HepG2 (cell line): ENCODE results near the gene HOXA7. TPM values are rescaled to one million over a fixed set of nuclear protein-coding genes. Genes with fewer than 3 reads are reported as not detected.

Experiments
- ATAC-seq: fragments of 200-7000 bp; cut with Tn5 transposase; 3 replicates; pipeline ENCODE4 v1.9.1; 2020; ENCODE audit warnings: mild to moderate bottlenecking, moderate library complexity
- BruUV-seq: library from RNA; stranded (reverse); fragments of 400-500 nt; replicated peaks from 2 replicates; lab custom pipeline; 2021; lab: Mats Ljungman, UMichigan
- CTCF ChIA-PET: fragments of 300-600 bp; formaldehyde crosslinking; extraction: SDS; loops from one replicate; lab custom pipeline; 2021; ENCODE audit warnings: low total read pairs, inconsistent platforms, low intra/inter-chr PET ratio; lab: Yijun Ruan, JAX
- POLR2A ChIA-PET: fragments of 350-600 bp; sonication (Branson Sonifier 250); formaldehyde crosslinking; loops from one replicate; lab custom pipeline; 2020; ENCODE audit warnings: antibody characterized with exemption, inconsistent platforms; lab: Yijun Ruan, JAX
- DNase-seq: peaks from one replicate; pipeline ENCODE4 v3.0.0-alpha.2; 2015; ENCODE audit warnings: low spot score
- FAIRE-seq: peaks from 3 replicates; lab custom pipeline; 2011; peaks lifted over from hg19 to GRCh38; lab: Jason Lieb, UNC
- H2AFZ ChIP-seq: one replicate; pipeline ENCODE4 v1.6.1; 2011; ENCODE audit warnings: low read length, inconsistent platforms
- H3K27ac ChIP-seq: fragments of 300-600 bp; 3 replicates; pipeline ENCODE4 v1.8.0; 2011; ENCODE audit warnings: mixed run types, mild to moderate bottlenecking, mixed read lengths, low read length, inconsistent platforms; ENCODE audit not compliant: insufficient read depth; ENCODE audit errors: extremely low read length
- H3K27me3 ChIP-seq, 2 experiments: fragments of 200-600 bp in 1 of 2; 2 replicates in 1 of 2; 3 replicates in 1 of 2; pipeline versions ENCODE4 v1.6.0 to v1.8.0; 2011; ENCODE audit warnings: low read length in 2 of 2, mild to moderate bottlenecking in 2 of 2, moderate library complexity in 2 of 2, inconsistent platforms in 1 of 2; ENCODE audit not compliant: insufficient read depth in 2 of 2, control insufficient read depth in 1 of 2
- H3K36me3 ChIP-seq, 2 experiments: fragments of 200-600 bp in 1 of 2; replicated peaks in 1 of 2; 2 replicates in 1 of 2; 3 replicates in 1 of 2; pipeline versions ENCODE4 v1.5.1 to v1.8.0; 2011; ENCODE audit warnings: low read length in 2 of 2, inconsistent platforms in 1 of 2; ENCODE audit not compliant: insufficient read depth in 2 of 2, control insufficient read depth in 1 of 2
- H3K4me1 ChIP-seq: 2 replicates; pipeline ENCODE4 v1.5.1; 2012; ENCODE audit warnings: low read length, inconsistent platforms; ENCODE audit not compliant: insufficient read depth
- H3K4me2 ChIP-seq: 2 replicates; pipeline ENCODE4 v1.6.0; 2011; ENCODE audit warnings: low read depth, low read length, inconsistent platforms
- H3K4me3 ChIP-seq, 3 experiments: fragments of 200-600 bp in 1 of 3; sonication (generic), shearing (Covaris generic) in 1 of 3; replicated peaks in 1 of 3; 2 replicates each; pipeline ENCODE4 v1.5.1; 2011 to 2016; ENCODE audit warnings: low read length in 3 of 3, inconsistent platforms in 2 of 3, low read depth in 2 of 3, mild to moderate bottlenecking in 2 of 3, control low read depth in 1 of 3, mixed read lengths in 1 of 3; ENCODE audit not compliant: insufficient read depth in 1 of 3
- H3K79me2 ChIP-seq: one replicate; pipeline ENCODE4 v1.6.1; 2011; ENCODE audit warnings: low read length, inconsistent platforms; ENCODE audit not compliant: insufficient read depth
- H3K9ac ChIP-seq: 2 replicates; pipeline ENCODE4 v1.6.0; 2011; ENCODE audit warnings: mild to moderate bottlenecking, low read depth, low read length, inconsistent platforms; ENCODE audit not compliant: insufficient read depth
- H3K9me3 ChIP-seq: 2 replicates; pipeline ENCODE4 v1.5.1; 2012; ENCODE audit warnings: mild to moderate bottlenecking, low read length
- H4K20me1 ChIP-seq: 2 replicates; pipeline ENCODE4 v1.6.0; 2011; ENCODE audit warnings: inconsistent platforms, mild to moderate bottlenecking, low read length, moderate library complexity; ENCODE audit not compliant: insufficient read depth
- AGO2 ChIP-seq: fragments of 200-400 bp; formaldehyde crosslinking; optimal IDR thresholded peaks from 2 replicates; pipeline ENCODE3; 2017; ENCODE audit warnings: mild to moderate bottlenecking, low read depth, low read length, moderate library complexity
- GLI4 ChIP-seq: sonication (generic); formaldehyde crosslinking; IDR thresholded peaks from 2 replicates; pipeline ENCODE4 v1.5.1; 2020; ENCODE audit warnings: missing genetic modification reagents, mild to moderate bottlenecking, moderate library complexity, borderline replicate concordance
- HNF4G ChIP-seq, 2 experiments: sonication (generic) in 1 of 2; formaldehyde crosslinking in 1 of 2; IDR thresholded peaks; 2 replicates each; pipeline versions ENCODE4 v1.4.0 to v1.6.1; 2011 to 2020; ENCODE audit warnings: borderline replicate concordance in 2 of 2, low read depth in 2 of 2, mild to moderate bottlenecking in 2 of 2, low read length in 1 of 2, missing genetic modification reagents in 1 of 2, moderate library complexity in 1 of 2
- PAF1 ChIP-seq: IDR thresholded peaks from 2 replicates; pipeline ENCODE4 v1.6.1; 2016; ENCODE audit warnings: missing genetic modification reagents, missing compliant biosample characterization
- PCBP2 ChIP-seq: fragments of 200-400 bp; formaldehyde crosslinking; optimal IDR thresholded peaks from 2 replicates; pipeline ENCODE3; 2018; ENCODE audit warnings: low read length, low read depth; ENCODE audit not compliant: poor library complexity, severe bottlenecking
- RBFOX2 ChIP-seq: fragments of 200-400 bp; formaldehyde crosslinking; IDR thresholded peaks from 2 replicates; pipeline ENCODE4 v1.6.1; 2017; ENCODE audit warnings: low read depth, mild to moderate bottlenecking, low read length
- RBM22 ChIP-seq: fragments of 200-400 bp; formaldehyde crosslinking; optimal IDR thresholded peaks from 2 replicates; pipeline ENCODE3; 2017; ENCODE audit warnings: mild to moderate bottlenecking, low read length, moderate library complexity
- ZSCAN30 ChIP-seq: sonication (generic); formaldehyde crosslinking; IDR thresholded peaks from 2 replicates; pipeline ENCODE4 v1.5.0; 2020; ENCODE audit warnings: mild to moderate bottlenecking, missing genetic modification reagents
- WGBS: methylation state at CpG from one replicate; pipeline ENCODE4 v1.1.6; 2017; ENCODE audit warnings: low lambda C conversion rate; 5-methylcytosine and 5-hydroxymethylcytosine counted together
- in situ Hi-C: cut with HindIII; loops from 2 replicates; pipeline ENCODE4 v1.10.0; 2017; ENCODE audit warnings: low pct_unique_long_range_greater_than_20kb; ENCODE audit not compliant: extremely low pct_ligation_motif_present
- intact Hi-C: fragments of 100-400 bp; cut with micrococcal nuclease; formaldehyde crosslinking; loops from one replicate; pipeline ENCODE4 v1.10.0; 2022; ENCODE audit not compliant: unreplicated experiment
- polyA plus RNA-seq, 8 experiments: library from polyadenylated mRNA; depleted of rRNA in 3 of 8; stranded (reverse) in 7 of 8; unstranded in 1 of 8; fragments of >200 nt; fragmentation: Illumina TruSeq in 4 of 8; extraction: Trizol in 4 of 8; gene quantifications; 2 replicates each; pipeline versions ENCODE4 v1.2.1 to v1.2.3, GENCODE V29; 2011 to 2016; ENCODE audit warnings: low read depth in 4 of 8, missing spikeins in 1 of 8, mixed read lengths in 1 of 8; ENCODE audit not compliant: insufficient read depth in 1 of 8
- total RNA-seq, 5 experiments: library from RNA; depleted of rRNA; stranded (reverse); fragments of >200 nt; fragmentation: Illumina TruSeq; extraction: Trizol; gene quantifications; 2 replicates each; pipeline ENCODE4 v1.2.3, GENCODE V29; 2016; ENCODE audit warnings: low read depth in 1 of 5
- TF ChIP-seq, protein P1 (sequence below): sonication (generic); formaldehyde crosslinking; conservative IDR thresholded peaks from 2 replicates; pipeline ENCODE4 v1.8.0; 2022; ENCODE audit warnings: mild to moderate bottlenecking, moderate library complexity, missing genetic modification reagents
- TF ChIP-seq, protein P2 (sequence below): sonication (generic); formaldehyde crosslinking; IDR thresholded peaks from 2 replicates; pipeline ENCODE4 v1.8.0; 2022; ENCODE audit warnings: mild to moderate bottlenecking, missing genetic modification reagents, moderate library complexity

HOXA7 gene
- total and polyA plus RNA-seq, 2 of the 13 experiments (the other 11 are each of a cell fraction or from before 2014, with no cell fraction given): 0.05 TPM; not detected in 1

DNA sequence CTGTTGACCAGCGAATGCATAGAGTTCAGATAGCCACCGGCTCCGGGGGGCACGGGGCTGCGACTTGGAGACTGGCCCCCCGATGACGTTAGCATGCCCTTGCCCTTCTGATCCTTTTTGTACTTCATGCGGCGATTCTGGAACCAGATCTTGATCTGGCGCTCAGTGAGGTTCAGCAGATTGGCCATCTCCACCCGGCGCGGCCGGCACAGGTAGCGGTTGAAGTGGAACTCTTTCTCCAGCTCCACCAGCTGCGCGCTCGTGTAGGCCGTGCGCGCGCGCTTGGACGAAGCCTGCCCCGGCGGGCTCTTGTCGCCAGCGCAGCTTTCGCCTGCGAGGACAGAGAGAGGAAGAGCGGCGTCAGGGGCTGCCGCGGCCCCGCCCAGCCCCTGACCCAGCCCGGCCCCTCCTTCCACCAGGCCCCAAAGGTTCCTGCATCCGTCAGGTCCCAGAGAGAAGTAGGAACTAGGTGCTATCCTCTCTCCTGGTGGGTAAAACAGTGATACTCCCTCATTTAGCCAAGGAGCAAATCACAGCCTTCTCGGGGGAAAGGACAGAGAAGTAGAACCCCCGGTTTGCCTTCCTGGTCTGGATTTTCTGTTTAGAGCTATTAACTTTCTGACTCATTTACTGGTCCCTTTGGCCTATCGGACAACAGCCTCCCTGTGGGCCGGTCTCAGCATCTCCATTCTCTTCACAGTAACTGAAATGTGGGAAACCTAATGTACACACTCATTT, 47.9 kb downstream of the HOXA7 start:
- ChIA-PET POLR2A (interaction anchor here (1.6 to 3.8 kb wide), 2 partner anchors 12 to 13 kb away, joined by 4 to 55 read pairs; no protein-coding TSS in a partner anchor), CTCF (no interaction called here)
- no peak overlapping the region for H3K4me3 ChIP-seq

DNA sequence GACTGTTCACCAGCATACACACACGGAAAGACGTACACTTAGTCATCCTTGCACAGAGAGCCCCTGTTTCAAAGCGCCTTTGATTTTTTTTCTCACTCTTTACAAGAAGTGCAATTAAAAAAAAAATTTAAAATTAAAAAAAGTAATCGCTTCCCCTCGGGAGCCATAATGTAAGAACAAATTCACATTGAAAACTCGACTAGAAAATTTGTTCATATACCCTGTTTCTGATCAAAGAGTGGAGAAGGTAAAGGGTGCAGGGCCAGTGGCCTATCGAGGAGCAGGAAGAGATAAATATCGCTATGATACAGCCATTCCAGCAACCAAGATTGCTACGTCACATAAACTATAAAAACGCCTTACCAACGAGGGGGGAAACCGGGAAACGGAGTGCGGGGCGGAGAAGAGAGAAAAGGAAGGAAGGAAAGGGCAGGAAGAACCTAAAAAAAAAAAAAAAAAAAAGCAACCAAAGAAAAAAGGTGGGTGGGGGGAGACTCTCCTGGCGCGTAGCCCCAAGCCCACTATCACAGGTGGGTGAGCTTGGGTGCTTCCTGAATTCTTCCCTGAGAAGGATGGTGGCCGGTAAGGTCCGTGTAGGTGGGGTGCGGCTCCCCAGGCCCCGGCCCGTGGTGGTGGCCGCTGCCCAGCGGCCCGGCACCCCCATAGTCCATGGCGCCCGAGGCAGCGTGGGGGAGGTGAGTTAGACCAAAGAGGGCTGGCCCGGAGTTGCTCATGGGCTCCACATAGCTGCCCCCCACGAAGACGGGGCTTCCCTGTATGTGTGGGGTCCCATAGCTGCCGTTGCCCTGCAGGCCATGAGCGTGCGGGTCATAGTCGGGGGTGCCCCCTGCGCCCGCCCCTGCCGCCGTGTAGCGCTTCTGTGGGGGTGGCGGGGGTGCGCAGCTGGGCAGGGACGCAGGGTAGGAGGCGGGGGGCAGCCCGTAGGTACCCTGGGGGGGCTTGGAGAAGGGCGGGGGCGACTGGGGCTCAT, 48.8 kb downstream of the HOXA7 start:
- DNase-seq: no peak
- in situ Hi-C loops: no loop called here

More for the DNA sequence above, 47.9 kb downstream of the HOXA7 start:
- no peaks in the 10 kb centered on the region for H3K27me3 ChIP-seq
- H4K20me1 ChIP-seq: peaks cover 5% of the 10 kb centered on the region; the same call in 1 of the 2 replicates
- FAIRE-seq: no peak
- H3K36me3 ChIP-seq: peaks cover 2 to 7% of the 10 kb centered on the region in 2 experiments; a peak in 2 of 5 replicates
- no peak for TF ChIP-seq HNF4G (IDR thresholded peaks at IDR 0.05; ENCODE audit: borderline replicate concordance, low read depth, low read length)
- TF ChIP-seq HNF4G (CRISPR knock-in tag; IDR thresholded peaks at IDR 0.05; ENCODE audit: borderline replicate concordance, low read depth): no peak
- no peak for TF ChIP-seq PCBP2
- no peak for TF ChIP-seq PAF1 (CRISPR knock-in tag)
- peak; percentile 80 for TF ChIP-seq AGO2
- TF ChIP-seq GLI4: no peak
- H3K4me1 ChIP-seq: peaks cover 12% of the 10 kb centered on the region; the same call in 1 of the 2 replicates
- H3K9ac ChIP-seq: no peak overlapping the region
- H3K4me2 ChIP-seq: no peak overlapping the region
- in situ Hi-C loops (no loop called here), intact Hi-C loops (no loop called here)
- DNase-seq: no peak
- H2AFZ ChIP-seq: no peak overlapping the region
- BruUV-seq: no TSS peak
- H3K9me3 ChIP-seq: no peaks in the 10 kb centered on the region
- H3K79me2 ChIP-seq: peaks cover 8% of the 10 kb centered on the region
- H3K27ac ChIP-seq: no peak overlapping the region
- no peak for ATAC-seq
- 98% methylated on average over 34 of the region's 41 CpGs for WGBS

More for the DNA sequence above, 48.8 kb downstream of the HOXA7 start:
- Histone ChIP-seq H3K4me2 (no peak overlapping the region), H3K79me2 (peaks cover 5% of the 10 kb centered on the region), H3K27me3 (no peaks in the 10 kb centered on the region), H3K4me1 (peaks cover 12% of the 10 kb centered on the region; the same call in 1 of the 2 replicates), H3K9ac (no peak overlapping the region), H3K27ac (no peak overlapping the region), H3K36me3 (peaks cover 2 to 7% of the 10 kb centered on the region in 2 experiments; a peak in 2 of 5 replicates), H3K9me3 (no peaks in the 10 kb centered on the region), H3K4me3 (no peak overlapping the region), H2AFZ (no peak overlapping the region), H4K20me1 (no peaks in the 10 kb centered on the region)
- intact Hi-C loops: no loop called here
- no peak for ATAC-seq
- TF ChIP-seq ZSCAN30 (no peak), RBFOX2 (0 out of 2 replicates have a peak, but pooled peaks have one; percentile 33), RBM22 (peak; percentile 11), AGO2 (peak; percentile 98)
- TF ChIP-seq, protein P1, sequence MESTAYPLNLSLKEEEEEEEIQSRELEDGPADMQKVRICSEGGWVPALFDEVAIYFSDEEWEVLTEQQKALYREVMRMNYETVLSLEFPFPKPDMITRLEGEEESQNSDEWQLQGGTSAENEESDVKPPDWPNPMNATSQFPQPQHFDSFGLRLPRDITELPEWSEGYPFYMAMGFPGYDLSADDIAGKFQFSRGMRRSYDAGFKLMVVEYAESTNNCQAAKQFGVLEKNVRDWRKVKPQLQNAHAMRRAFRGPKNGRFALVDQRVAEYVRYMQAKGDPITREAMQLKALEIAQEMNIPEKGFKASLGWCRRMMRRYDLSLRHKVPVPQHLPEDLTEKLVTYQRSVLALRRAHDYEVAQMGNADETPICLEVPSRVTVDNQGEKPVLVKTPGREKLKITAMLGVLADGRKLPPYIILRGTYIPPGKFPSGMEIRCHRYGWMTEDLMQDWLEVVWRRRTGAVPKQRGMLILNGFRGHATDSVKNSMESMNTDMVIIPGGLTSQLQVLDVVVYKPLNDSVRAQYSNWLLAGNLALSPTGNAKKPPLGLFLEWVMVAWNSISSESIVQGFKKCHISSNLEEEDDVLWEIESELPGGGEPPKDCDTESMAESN (CRISPR knock-in tag): no peak
- TF ChIP-seq, protein P2, sequence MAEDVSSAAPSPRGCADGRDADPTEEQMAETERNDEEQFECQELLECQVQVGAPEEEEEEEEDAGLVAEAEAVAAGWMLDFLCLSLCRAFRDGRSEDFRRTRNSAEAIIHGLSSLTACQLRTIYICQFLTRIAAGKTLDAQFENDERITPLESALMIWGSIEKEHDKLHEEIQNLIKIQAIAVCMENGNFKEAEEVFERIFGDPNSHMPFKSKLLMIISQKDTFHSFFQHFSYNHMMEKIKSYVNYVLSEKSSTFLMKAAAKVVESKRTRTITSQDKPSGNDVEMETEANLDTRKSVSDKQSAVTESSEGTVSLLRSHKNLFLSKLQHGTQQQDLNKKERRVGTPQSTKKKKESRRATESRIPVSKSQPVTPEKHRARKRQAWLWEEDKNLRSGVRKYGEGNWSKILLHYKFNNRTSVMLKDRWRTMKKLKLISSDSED (CRISPR knock-in tag): no peak
- WGBS: 96% methylated on average over 39 of the region's 47 CpGs
- FAIRE-seq: no peak
- CTCF ChIA-PET: no interaction called here
- BruUV-seq: no TSS peak
- POLR2A ChIA-PET: interaction anchor here (1.6 to 3.8 kb wide), 2 partner anchors 11 to 14 kb away, joined by 4 to 55 read pairs; no protein-coding TSS in a partner anchor
